B cell (primary cell): Measurements from ENCODE around the gene PTPRS.

ENCODE experiments used
- EZH2 ChIP-seq: IDR thresholded peaks from 2 replicates; pipeline ENCODE4 v1.6.1; 2012; ENCODE audit warnings: borderline replicate concordance, low read depth, mild to moderate bottlenecking, moderate library complexity, low read length; ENCODE audit not compliant: insufficient read depth, poor library complexity, severe bottlenecking
- TF ChIP-seq, protein P1 (sequence below): fragments of 200-600 bp; IDR thresholded peaks from one replicate; pipeline ENCODE4 v1.8.0; 2022; ENCODE audit warnings: antibody characterized with exemption, mild to moderate bottlenecking

DNA sequence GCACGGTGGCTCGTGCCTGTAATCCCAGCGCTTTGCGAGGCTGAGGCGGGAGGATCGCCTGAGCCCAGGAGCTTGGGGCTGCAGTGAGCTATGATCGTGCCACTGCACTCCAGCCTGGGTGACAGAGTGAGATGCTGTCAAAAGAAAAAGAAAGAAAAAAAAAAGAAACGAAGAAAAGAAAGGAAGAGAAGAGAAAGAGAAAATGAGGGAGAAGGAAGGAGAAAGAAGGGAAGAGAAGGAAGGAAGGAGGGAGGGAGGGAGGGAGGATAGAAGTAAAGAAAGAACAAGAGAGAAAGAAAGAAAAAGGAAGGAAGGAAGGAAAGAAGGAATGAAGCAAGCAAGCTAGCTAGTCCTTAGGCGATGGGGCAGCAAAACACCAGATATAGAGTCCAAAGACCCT, 14.1 kb downstream of the PTPRS start:
- TF ChIP-seq, protein P1, sequence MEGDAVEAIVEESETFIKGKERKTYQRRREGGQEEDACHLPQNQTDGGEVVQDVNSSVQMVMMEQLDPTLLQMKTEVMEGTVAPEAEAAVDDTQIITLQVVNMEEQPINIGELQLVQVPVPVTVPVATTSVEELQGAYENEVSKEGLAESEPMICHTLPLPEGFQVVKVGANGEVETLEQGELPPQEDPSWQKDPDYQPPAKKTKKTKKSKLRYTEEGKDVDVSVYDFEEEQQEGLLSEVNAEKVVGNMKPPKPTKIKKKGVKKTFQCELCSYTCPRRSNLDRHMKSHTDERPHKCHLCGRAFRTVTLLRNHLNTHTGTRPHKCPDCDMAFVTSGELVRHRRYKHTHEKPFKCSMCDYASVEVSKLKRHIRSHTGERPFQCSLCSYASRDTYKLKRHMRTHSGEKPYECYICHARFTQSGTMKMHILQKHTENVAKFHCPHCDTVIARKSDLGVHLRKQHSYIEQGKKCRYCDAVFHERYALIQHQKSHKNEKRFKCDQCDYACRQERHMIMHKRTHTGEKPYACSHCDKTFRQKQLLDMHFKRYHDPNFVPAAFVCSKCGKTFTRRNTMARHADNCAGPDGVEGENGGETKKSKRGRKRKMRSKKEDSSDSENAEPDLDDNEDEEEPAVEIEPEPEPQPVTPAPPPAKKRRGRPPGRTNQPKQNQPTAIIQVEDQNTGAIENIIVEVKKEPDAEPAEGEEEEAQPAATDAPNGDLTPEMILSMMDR = no peak
- TF ChIP-seq EZH2 = no peak
